ENCODE results near the gene TMLHE.
"Not testable (repeated sequence)": the region's sequence is repeated elsewhere in the genome, so short reads cannot be mapped to it uniquely, and the experiment has no call there.

The TMLHE gene

GRCh38 chrX:155612312-155613224, at the start of gene TMLHE, which contains the start of gene SPRY3:
Gene TMLHE, minus strand, starts transcription at chrX:155612952. Its CDS starts 67,676 bp downstream, at chrX:155545276.
Gene SPRY3, plus strand, starts transcription at chrX:155612586.
- Mint-ChIP-seq H3K4me3 (peak within 1 kb of the TSS; percentile 92), H3K36me3 (ENCODE audit: low read depth) (peaks cover 7% of the 10 kb centered on the region), H3K27ac (peak within 1 kb of the TSS; percentile 94), H3K9me3 (no peaks in the 10 kb centered on the region), H3K27me3 (no peaks in the 10 kb centered on the region), H3K4me1 (peaks cover 27% of the 10 kb centered on the region)
- ATAC-seq (peak; percentile 97), DNase-seq (peak; percentile 71)

- no peaks in the 10 kb centered on the region for H3K36me3 Mint-ChIP-seq (ENCODE audit: low read depth)
- ATAC-seq, result no peak
- no peaks in the 10 kb centered on the region for H3K27me3 Mint-ChIP-seq
- H3K27ac Mint-ChIP-seq, result no peak overlapping the region
- no peak overlapping the region for H3K4me3 Mint-ChIP-seq
- H3K4me1 Mint-ChIP-seq, result no peaks in the 10 kb centered on the region
- no peaks in the 10 kb centered on the region for H3K9me3 Mint-ChIP-seq
- DNase-seq, result no peak
Measured at GRCh38 chrX:155662282-155662681, 49.5 kb upstream of the TMLHE start.

- H3K4me3 Mint-ChIP-seq, result no peak overlapping the region
- H3K27me3 Mint-ChIP-seq, result peaks cover 1% of the 10 kb centered on the region
- peak; percentile 24 for ATAC-seq
- no peaks in the 10 kb centered on the region for H3K36me3 Mint-ChIP-seq (ENCODE audit: low read depth)
- no peaks in the 10 kb centered on the region for H3K9me3 Mint-ChIP-seq
- H3K27ac Mint-ChIP-seq, result no peak overlapping the region
- peaks cover 4% of the 10 kb centered on the region for H3K4me1 Mint-ChIP-seq
- no peak for DNase-seq
Measured at GRCh38 chrX:155645180-155645579, 32.4 kb upstream of the TMLHE start.

- Mint-ChIP-seq H3K27me3 (peaks cover 1% of the 10 kb centered on the region), H3K4me3 (no peak overlapping the region), H3K36me3 (ENCODE audit: low read depth) (no peaks in the 10 kb centered on the region), H3K9me3 (no peaks in the 10 kb centered on the region), H3K27ac (no peak overlapping the region), H3K4me1 (peaks cover 4% of the 10 kb centered on the region)
- ATAC-seq (no peak), DNase-seq (no peak)
Measured at GRCh38 chrX:155643240-155643639, 30.5 kb upstream of the TMLHE start.

- not testable (repeated sequence) for H3K27me3 Mint-ChIP-seq; DNase-seq; H3K36me3 Mint-ChIP-seq (ENCODE audit: low read depth); ATAC-seq; H3K4me1 Mint-ChIP-seq; H3K9me3 Mint-ChIP-seq
- H3K4me3 Mint-ChIP-seq, result peak overlapping the region; percentile 81
- H3K27ac Mint-ChIP-seq, result peak overlapping the region; percentile 29
Measured at GRCh38 chrX:155641371-155641770, 28.6 kb upstream of the TMLHE start.

- Mint-ChIP-seq H3K9me3 (no peaks in the 10 kb centered on the region), H3K36me3 (ENCODE audit: low read depth) (no peaks in the 10 kb centered on the region), H3K27ac (no peak overlapping the region), H3K27me3 (peaks cover 1% of the 10 kb centered on the region), H3K4me3 (no peak overlapping the region), H3K4me1 (peaks cover 6% of the 10 kb centered on the region)
- ATAC-seq (no peak), DNase-seq (no peak)
Measured at GRCh38 chrX:155637714-155638113, 25.0 kb upstream of the TMLHE start.

- not testable (repeated sequence) for H3K27ac Mint-ChIP-seq; H3K4me1 Mint-ChIP-seq; H3K36me3 Mint-ChIP-seq (ENCODE audit: low read depth); ATAC-seq; DNase-seq; H3K27me3 Mint-ChIP-seq; H3K9me3 Mint-ChIP-seq; H3K4me3 Mint-ChIP-seq
Measured at GRCh38 chrX:155635019-155635418, 22.3 kb upstream of the TMLHE start.

- Mint-ChIP-seq H3K9me3 (peaks cover 15% of the 10 kb centered on the region), H3K4me1 (peaks cover 9% of the 10 kb centered on the region), H3K36me3 (ENCODE audit: low read depth) (peaks cover 5% of the 10 kb centered on the region), H3K27me3 (no peaks in the 10 kb centered on the region), H3K4me3 (peak overlapping the region; percentile 60), H3K27ac (peak overlapping the region; percentile 29)
- ATAC-seq, result peak; percentile 68
- no peak for DNase-seq
Measured at GRCh38 chrX:155632431-155633100, 19.8 kb upstream of the TMLHE start.

- DNase-seq; H3K36me3 Mint-ChIP-seq (ENCODE audit: low read depth): not testable (repeated sequence)
Measured at GRCh38 chrX:155620110-155620509, 7.4 kb upstream of the TMLHE start.

GRCh38 chrX:155615938-155616337, 3.2 kb upstream of the TMLHE start:
- Mint-ChIP-seq H3K27ac (no peak overlapping the region), H3K4me3 (no peak overlapping the region), H3K9me3 (no peaks in the 10 kb centered on the region), H3K27me3 (no peaks in the 10 kb centered on the region), H3K36me3 (ENCODE audit: low read depth) (no peaks in the 10 kb centered on the region), H3K4me1 (peaks cover 11% of the 10 kb centered on the region)
- no peak for ATAC-seq
- DNase-seq, result no peak

More at GRCh38 chrX:155620110-155620509, 7.4 kb upstream of the TMLHE start:
- not testable (repeated sequence) for H3K27me3 Mint-ChIP-seq, H3K4me3 Mint-ChIP-seq, ATAC-seq, H3K27ac Mint-ChIP-seq, H3K9me3 Mint-ChIP-seq, H3K4me1 Mint-ChIP-seq

GRCh38 chrX:155613927-155614559, 1.3 kb upstream of the TMLHE start:
- no peaks in the 10 kb centered on the region for H3K27me3 Mint-ChIP-seq
- H3K9me3 Mint-ChIP-seq, result no peaks in the 10 kb centered on the region
- H3K27ac Mint-ChIP-seq, result no peak overlapping the region
- H3K4me1 Mint-ChIP-seq, result peaks cover 20% of the 10 kb centered on the region
- no peak for DNase-seq
- no peak for ATAC-seq
- H3K4me3 Mint-ChIP-seq, result no peak overlapping the region
- peaks cover 6% of the 10 kb centered on the region for H3K36me3 Mint-ChIP-seq (ENCODE audit: low read depth)

GRCh38 chrX:155611302-155611701, 1.4 kb downstream of the TMLHE start:
- H3K4me3 Mint-ChIP-seq, result peak overlapping the region; percentile 92
- H3K36me3 Mint-ChIP-seq (ENCODE audit: low read depth), result peaks cover 13% of the 10 kb centered on the region
- H3K4me1 Mint-ChIP-seq, result peaks cover 30% of the 10 kb centered on the region
- peaks cover 6% of the 10 kb centered on the region for H3K9me3 Mint-ChIP-seq
- ATAC-seq, result no peak
- DNase-seq, result no peak
- H3K27me3 Mint-ChIP-seq, result no peaks in the 10 kb centered on the region
- no peak overlapping the region for H3K27ac Mint-ChIP-seq

- Mint-ChIP-seq H3K27me3 (no peaks in the 10 kb centered on the region), H3K36me3 (ENCODE audit: low read depth) (peaks cover 35% of the 10 kb centered on the region), H3K4me1 (peaks cover 6% of the 10 kb centered on the region), H3K27ac (no peak overlapping the region), H3K9me3 (peaks cover 26% of the 10 kb centered on the region), H3K4me3 (no peak overlapping the region)
- ATAC-seq (no peak), DNase-seq (no peak)
Measured at GRCh38 chrX:155592981-155593380, 19.8 kb downstream of the TMLHE start.

- Mint-ChIP-seq H3K9me3 (peaks cover 28% of the 10 kb centered on the region), H3K27me3 (no peaks in the 10 kb centered on the region), H3K27ac (no peak overlapping the region), H3K4me3 (no peak overlapping the region), H3K4me1 (peaks cover 6% of the 10 kb centered on the region), H3K36me3 (ENCODE audit: low read depth) (peaks cover 39% of the 10 kb centered on the region)
- DNase-seq, result no peak
- ATAC-seq, result no peak
Measured at GRCh38 chrX:155592331-155592730, 20.4 kb downstream of the TMLHE start.

Data from activated naive CD8-positive, alpha-beta T cell treated with anti-CD3 and anti-CD28 coated beads, Interleukin-2, amount 50 U/mL, for 24 hours (primary cell).